ENCODE data around the gene ZNF724. TPM values are rescaled to one million over a fixed set of nuclear protein-coding genes. Genes with fewer than 3 reads are reported as not detected.

ZNF724 gene
- total RNA-seq, 1 donor from 2014 or later, result 0.79 TPM

- DNase-seq (ENCODE audit: low read depth), result no peak
- Histone ChIP-seq H3K36me3 (ENCODE audit: control insufficient read depth, insufficient read depth, low read length) (no peaks in the 10 kb centered on the region), H3K27me3 (ENCODE audit: control insufficient read depth, insufficient read depth, low read length) (no peaks in the 10 kb centered on the region), H3K4me3 (ENCODE audit: low read depth, low read length) (no peak overlapping the region)
- TF ChIP-seq CTCF (IDR thresholded peaks at IDR 0.05; ENCODE audit: insufficient read depth, low read length, severe bottlenecking), result no peak
- no peak for FAIRE-seq
Measured at GRCh38 chr19:23263396-23263795, 13.2 kb upstream of the ZNF724 start.

GRCh38 chr19:23262920-23263319 is 12.7 kb upstream of the ZNF724 start:
- Histone ChIP-seq H3K27me3 (ENCODE audit: control insufficient read depth, insufficient read depth, low read length) (no peaks in the 10 kb centered on the region), H3K36me3 (ENCODE audit: control insufficient read depth, insufficient read depth, low read length) (no peaks in the 10 kb centered on the region), H3K4me3 (ENCODE audit: low read depth, low read length) (no peak overlapping the region)
- no peak for TF ChIP-seq CTCF (IDR thresholded peaks at IDR 0.05; ENCODE audit: insufficient read depth, low read length, severe bottlenecking)
- no peak for FAIRE-seq
- DNase-seq (ENCODE audit: low read depth), result no peak

- H3K36me3 ChIP-seq (ENCODE audit: control insufficient read depth, insufficient read depth, low read length), result no peaks in the 10 kb centered on the region
- H3K27me3 ChIP-seq (ENCODE audit: control insufficient read depth, insufficient read depth, low read length), result no peaks in the 10 kb centered on the region
- FAIRE-seq (no peak), DNase-seq (ENCODE audit: low read depth) (no peak)
- TF ChIP-seq CTCF (IDR thresholded peaks at IDR 0.05; ENCODE audit: insufficient read depth, low read length, severe bottlenecking), result no peak
- H3K4me3 ChIP-seq (ENCODE audit: low read depth, low read length), result no peak overlapping the region
Measured at GRCh38 chr19:23261496-23262020, 11.4 kb upstream of the ZNF724 start.

GRCh38 chr19:23260956-23261355 is 10.8 kb upstream of the ZNF724 start:
- no peak for DNase-seq (ENCODE audit: low read depth)
- no peak for TF ChIP-seq CTCF (IDR thresholded peaks at IDR 0.05; ENCODE audit: insufficient read depth, low read length, severe bottlenecking)
- Histone ChIP-seq H3K4me3 (ENCODE audit: low read depth, low read length) (no peak overlapping the region), H3K36me3 (ENCODE audit: control insufficient read depth, insufficient read depth, low read length) (no peaks in the 10 kb centered on the region), H3K27me3 (ENCODE audit: control insufficient read depth, insufficient read depth, low read length) (no peaks in the 10 kb centered on the region)
- no peak for FAIRE-seq

GRCh38 chr19:23259961-23260360 is 9.8 kb upstream of the ZNF724 start:
- no peaks in the 10 kb centered on the region for H3K36me3 ChIP-seq (ENCODE audit: control insufficient read depth, insufficient read depth, low read length)
- H3K4me3 ChIP-seq (ENCODE audit: low read depth, low read length), result no peak overlapping the region
- no peak for TF ChIP-seq CTCF (IDR thresholded peaks at IDR 0.05; ENCODE audit: insufficient read depth, low read length, severe bottlenecking)
- H3K27me3 ChIP-seq (ENCODE audit: control insufficient read depth, insufficient read depth, low read length), result no peaks in the 10 kb centered on the region
- DNase-seq (ENCODE audit: low read depth), result no peak
- FAIRE-seq, result no peak

GRCh38 chr19:23255700-23256099 is 5.5 kb upstream of the ZNF724 start:
- FAIRE-seq (no peak), DNase-seq (ENCODE audit: low read depth) (no peak)
- H3K36me3 ChIP-seq (ENCODE audit: control insufficient read depth, insufficient read depth, low read length), result no peaks in the 10 kb centered on the region
- TF ChIP-seq CTCF (IDR thresholded peaks at IDR 0.05; ENCODE audit: insufficient read depth, low read length, severe bottlenecking), result no peak
- H3K27me3 ChIP-seq (ENCODE audit: control insufficient read depth, insufficient read depth, low read length), result no peaks in the 10 kb centered on the region
- H3K4me3 ChIP-seq (ENCODE audit: low read depth, low read length), result no peak overlapping the region

Data from bronchial epithelial cell (primary cell).